ENCODE results near the gene EIF2S3. TPM values are rescaled to one million over a fixed set of nuclear protein-coding genes. Genes with fewer than 3 reads are reported as not detected.
"Not testable (repeated sequence)": the region's sequence is repeated elsewhere in the genome, so short reads cannot be mapped to it uniquely, and the experiment has no call there.

The EIF2S3 gene
- polyA plus RNA-seq, 1 of the 3 experiments (the other 2 are of a cell fraction), result 68.4 TPM

GRCh38 chrX:24050522-24051318, 4.0 kb upstream of the EIF2S3 start:
- H3K9me3 ChIP-seq; H3K9ac ChIP-seq; H3F3A ChIP-seq (replicated peaks; ENCODE audit: insufficient read depth); H3K79me2 ChIP-seq (ENCODE audit: insufficient read depth); H3K4me2 ChIP-seq; H4K20me1 ChIP-seq (ENCODE audit: insufficient read depth); DNase-seq; H3K27me3 ChIP-seq (ENCODE audit: insufficient read depth); H3K27ac ChIP-seq (ENCODE audit: low read depth in 2 of 2, low read length in 1 of 2); H3K4me3 ChIP-seq (ENCODE audit: low read depth in 2 of 2, low read length in 1 of 2); H3K4me1 ChIP-seq (ENCODE audit: control insufficient read depth in 1 of 2, insufficient read depth in 2 of 2, low read depth in 1 of 2, low read length in 1 of 2); CTCF ChIA-PET; H3K36me3 ChIP-seq (replicated peaks in 1 of 2; ENCODE audit: control insufficient read depth in 1 of 2, insufficient read depth in 2 of 2, low read length in 1 of 2); H3K9me2 ChIP-seq: not testable (repeated sequence)
- POLR2A ChIA-PET, result interaction anchor here (0.8 kb wide), 1 partner anchor 25 kb away, joined by 6 read pairs; no protein-coding TSS in a partner anchor
- peak overlapping the region; percentile 16; the same call in 1 of the 2 replicates for H2AFZ ChIP-seq (ENCODE audit: low read depth)
- WGBS (ENCODE audit: low lambda C conversion rate), result 62% methylated on average over 24 of the region's 26 CpGs

GRCh38 chrX:24055043-24055356, 244 bp downstream of the EIF2S3 start:
- POLR2A ChIA-PET, result interaction anchor here (2.6 kb wide), 1 partner anchor 29 kb away, joined by 25 read pairs; the partner anchor contains the start of gene KLHL15
- CTCF ChIA-PET, result interaction anchor here (0.6 to 3.1 kb wide), 20 partner anchors 10 to 388 kb away, joined by 3 to 18 read pairs (median 4); partner anchors contain the start of genes APOO, CXorf58, KLHL15 and PRDX4
- TF ChIP-seq GABPA (IDR thresholded peaks at IDR 0.05; ENCODE audit: low read depth), result no peak
- TF ChIP-seq, protein P1, sequence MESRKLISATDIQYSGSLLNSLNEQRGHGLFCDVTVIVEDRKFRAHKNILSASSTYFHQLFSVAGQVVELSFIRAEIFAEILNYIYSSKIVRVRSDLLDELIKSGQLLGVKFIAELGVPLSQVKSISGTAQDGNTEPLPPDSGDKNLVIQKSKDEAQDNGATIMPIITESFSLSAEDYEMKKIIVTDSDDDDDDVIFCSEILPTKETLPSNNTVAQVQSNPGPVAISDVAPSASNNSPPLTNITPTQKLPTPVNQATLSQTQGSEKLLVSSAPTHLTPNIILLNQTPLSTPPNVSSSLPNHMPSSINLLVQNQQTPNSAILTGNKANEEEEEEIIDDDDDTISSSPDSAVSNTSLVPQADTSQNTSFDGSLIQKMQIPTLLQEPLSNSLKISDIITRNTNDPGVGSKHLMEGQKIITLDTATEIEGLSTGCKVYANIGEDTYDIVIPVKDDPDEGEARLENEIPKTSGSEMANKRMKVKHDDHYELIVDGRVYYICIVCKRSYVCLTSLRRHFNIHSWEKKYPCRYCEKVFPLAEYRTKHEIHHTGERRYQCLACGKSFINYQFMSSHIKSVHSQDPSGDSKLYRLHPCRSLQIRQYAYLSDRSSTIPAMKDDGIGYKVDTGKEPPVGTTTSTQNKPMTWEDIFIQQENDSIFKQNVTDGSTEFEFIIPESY (IDR thresholded peaks at IDR 0.05; ENCODE audit: borderline replicate concordance, low read depth), result 0 out of 2 replicates have a peak, but pooled peaks have one; percentile 0
- Histone ChIP-seq H3K9me3 (no peaks in the 10 kb centered on the region), H3K4me2 (no peak overlapping the region), H3F3A (replicated peaks; ENCODE audit: insufficient read depth) (peaks cover 21% of the 10 kb centered on the region), H3K27me3 (ENCODE audit: insufficient read depth) (no peaks in the 10 kb centered on the region), H3K79me2 (ENCODE audit: insufficient read depth) (peaks cover 15% of the 10 kb centered on the region), H3K4me1 (ENCODE audit: control insufficient read depth in 1 of 2, insufficient read depth in 2 of 2, low read depth in 1 of 2, low read length in 1 of 2) (peaks cover 0 to 6% of the 10 kb centered on the region in 2 experiments; a peak in 1 of 4 replicates), H3K9me2 (no peaks in the 10 kb centered on the region), H4K20me1 (ENCODE audit: insufficient read depth) (peaks cover 27% of the 10 kb centered on the region), H3K36me3 (replicated peaks in 1 of 2; ENCODE audit: control insufficient read depth in 1 of 2, insufficient read depth in 2 of 2, low read length in 1 of 2) (peaks cover 20 to 42% of the 10 kb centered on the region in 2 experiments), H3K4me3 (ENCODE audit: low read depth in 2 of 2, low read length in 1 of 2) (no peak overlapping the region; a peak in 2 of 4 replicates), H3K27ac (ENCODE audit: low read depth in 2 of 2, low read length in 1 of 2) (peak overlapping the region in 1 of 2 experiments; percentile 97; a peak in 3 of 4 replicates), H2AFZ (ENCODE audit: low read depth) (peak overlapping the region; percentile 66), H3K9ac (no peak overlapping the region)
- DNase-seq, result no peak
- WGBS (ENCODE audit: low lambda C conversion rate), result 6% methylated on average over 3 of the region's 14 CpGs

- POLR2A ChIA-PET, result interaction anchor here (1.2 kb wide), 1 partner anchor 9 kb away, joined by 3 read pairs; no protein-coding TSS in a partner anchor
- no peaks in the 10 kb centered on the region for H3K9me2 ChIP-seq
- no peaks in the 10 kb centered on the region for H3K9me3 ChIP-seq
- H3K36me3 ChIP-seq (replicated peaks in 1 of 2; ENCODE audit: control insufficient read depth in 1 of 2, insufficient read depth in 2 of 2, low read length in 1 of 2), result peaks cover 66 to 97% of the 10 kb centered on the region in 2 experiments
- H3K4me3 ChIP-seq (ENCODE audit: low read depth in 2 of 2, low read length in 1 of 2), result no peak overlapping the region
- no peaks in the 10 kb centered on the region for H3K4me1 ChIP-seq (ENCODE audit: control insufficient read depth in 1 of 2, insufficient read depth in 2 of 2, low read depth in 1 of 2, low read length in 1 of 2)
- no peak overlapping the region for H3K4me2 ChIP-seq
- H3K27me3 ChIP-seq (ENCODE audit: insufficient read depth), result no peaks in the 10 kb centered on the region
- CTCF ChIA-PET, result no interaction called here
- peaks cover 34% of the 10 kb centered on the region for H4K20me1 ChIP-seq (ENCODE audit: insufficient read depth)
- TF ChIP-seq NFIC (IDR thresholded peaks at IDR 0.05; ENCODE audit: borderline replicate concordance) (no peak), RCOR1 (IDR thresholded peaks at IDR 0.05; ENCODE audit: low read length) (no peak), SIN3A (IDR thresholded peaks at IDR 0.05; ENCODE audit: borderline replicate concordance, low read depth, low read length) (no peak), RFX5 (IDR thresholded peaks at IDR 0.05; ENCODE audit: low read length) (no peak), YY1 (IDR thresholded peaks at IDR 0.05; ENCODE audit: low read depth) (no peak), USF2 (IDR thresholded peaks at IDR 0.05; ENCODE audit: borderline replicate concordance, low read depth, low read length) (no peak), NRF1 (IDR thresholded peaks at IDR 0.05; ENCODE audit: low read depth, low read length) (no peak)
- 96% methylated on average over 6 of the region's 6 CpGs for WGBS (ENCODE audit: low lambda C conversion rate)
- no peak overlapping the region for H2AFZ ChIP-seq (ENCODE audit: low read depth)
- H3K27ac ChIP-seq (ENCODE audit: low read depth in 2 of 2, low read length in 1 of 2), result no peak overlapping the region
- no peak for DNase-seq
- H3K9ac ChIP-seq, result no peak overlapping the region
- H3K79me2 ChIP-seq (ENCODE audit: insufficient read depth), result peaks cover 86% of the 10 kb centered on the region
- H3F3A ChIP-seq (replicated peaks; ENCODE audit: insufficient read depth), result peaks cover 41% of the 10 kb centered on the region
Measured at GRCh38 chrX:24063488-24063887, 8.7 kb downstream of the EIF2S3 start.
